GM19240 (cell line): ENCODE data around the gene CCDC195.

ENCODE experiments used
- DNase-seq: peaks from one replicate; pipeline ENCODE4 v3.0.0; 2011; ENCODE audit warnings: low spot score; ENCODE audit not compliant: insufficient read length

CCDC195 gene, protein sequence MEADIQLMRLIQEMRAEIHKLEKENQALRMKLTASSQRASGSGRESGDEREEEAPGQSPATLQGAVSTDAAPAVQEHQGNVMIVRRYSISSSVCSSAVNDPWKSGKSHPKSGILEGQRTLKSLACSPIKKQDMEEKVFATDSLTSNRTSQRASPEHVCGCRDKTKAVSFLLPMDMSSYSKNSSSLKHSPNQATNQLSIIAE

DNA sequence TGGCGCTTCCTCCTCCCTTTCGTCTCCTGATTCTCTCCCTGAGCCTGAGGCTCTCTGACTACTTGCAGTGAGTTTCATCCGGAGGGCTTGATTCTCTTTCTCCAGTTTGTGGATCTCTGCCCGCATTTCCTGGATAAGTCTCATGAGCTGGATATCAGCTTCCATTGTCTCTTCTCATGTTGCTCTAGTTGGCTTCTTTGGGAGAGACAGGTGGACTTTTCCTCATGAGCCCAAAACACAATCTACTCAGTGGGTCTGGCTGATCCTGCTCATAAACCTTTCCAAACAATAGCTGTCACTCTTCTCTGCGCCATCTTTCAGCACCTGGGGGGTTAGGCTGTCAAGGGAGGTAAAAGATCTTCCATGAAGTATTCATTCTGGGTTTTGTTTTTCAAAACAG, at the start of gene CCDC195:
CCDC195 (minus strand) TSS at position 165 of the 400 bp plus-strand sequence; CDS start at position 165, 0 bp downstream.
- no peak for DNase-seq

- no peak for DNase-seq
Measured at GRCh38 chr2:224764565-224765236, 48.5 kb upstream of the CCDC195 start.

DNA sequence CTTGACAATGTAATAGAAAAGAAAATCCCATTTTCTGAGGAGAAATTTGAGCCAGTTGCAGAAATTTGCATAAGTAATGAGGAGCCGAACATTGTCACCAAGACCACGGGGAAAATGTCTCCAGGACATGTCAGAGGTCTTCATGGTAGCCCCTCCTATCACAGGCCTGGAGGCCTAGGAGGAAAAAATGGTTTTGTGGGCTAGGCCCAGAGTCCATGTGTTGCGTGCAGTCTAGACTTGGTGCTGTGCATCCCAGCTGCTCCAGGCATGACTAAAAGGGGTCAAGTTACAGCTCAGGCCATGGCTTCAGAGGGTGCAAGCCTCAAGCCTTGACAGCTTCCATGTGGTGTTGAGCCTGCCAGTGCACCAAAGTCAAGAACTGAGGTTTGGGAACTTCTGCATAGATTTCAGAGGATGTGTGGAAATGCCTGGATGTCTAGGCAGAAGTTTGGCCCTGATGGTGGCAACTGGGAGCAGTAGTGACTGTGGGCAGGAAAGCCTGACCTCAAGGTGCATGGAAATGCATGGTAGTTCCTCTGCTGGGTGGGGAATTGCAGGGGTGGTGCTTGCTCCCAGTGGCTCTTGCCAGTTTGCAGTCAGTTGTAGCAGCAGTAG, 41.9 kb upstream of the CCDC195 start:
- DNase-seq = no peak

DNA sequence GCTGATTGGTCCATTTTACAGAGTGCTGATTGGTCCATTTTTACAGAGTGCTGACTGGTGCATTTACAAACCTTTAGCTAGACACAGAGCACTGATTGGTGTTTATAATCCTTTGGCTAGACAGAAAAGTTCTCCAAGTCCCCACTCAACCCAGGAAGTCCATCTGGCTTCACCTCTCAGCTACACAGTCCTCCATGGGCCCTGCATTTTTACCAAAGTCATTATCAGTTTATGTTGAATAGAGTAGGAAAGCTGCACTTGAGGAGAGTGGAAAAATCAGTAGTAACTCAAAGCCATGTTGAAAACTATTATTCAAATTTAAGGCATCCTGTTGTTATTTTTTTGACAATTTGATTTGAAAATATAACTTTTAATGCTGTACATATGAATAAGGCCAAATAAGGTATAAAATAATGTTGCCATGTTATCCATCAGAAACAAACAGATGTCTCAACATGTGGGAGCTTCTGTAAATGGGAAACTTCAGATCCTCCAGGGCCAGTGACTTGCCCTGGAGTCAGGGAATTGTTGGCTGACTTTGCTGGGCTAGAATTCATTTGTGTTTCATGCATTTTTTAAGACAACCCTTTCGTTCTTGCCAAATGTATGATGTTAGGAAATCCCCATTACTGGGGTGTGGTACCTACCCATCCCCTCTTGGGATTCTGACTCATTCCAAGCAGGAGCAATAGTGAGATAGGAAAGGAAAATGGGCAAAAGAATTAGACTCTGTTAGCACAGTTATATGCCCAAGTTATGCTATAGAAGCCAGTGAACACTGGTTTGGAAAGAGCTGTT, 37.8 kb upstream of the CCDC195 start:
- DNase-seq = no peak

- no peak for DNase-seq
Measured at GRCh38 chr2:224751996-224752698, 36.0 kb upstream of the CCDC195 start.

DNA sequence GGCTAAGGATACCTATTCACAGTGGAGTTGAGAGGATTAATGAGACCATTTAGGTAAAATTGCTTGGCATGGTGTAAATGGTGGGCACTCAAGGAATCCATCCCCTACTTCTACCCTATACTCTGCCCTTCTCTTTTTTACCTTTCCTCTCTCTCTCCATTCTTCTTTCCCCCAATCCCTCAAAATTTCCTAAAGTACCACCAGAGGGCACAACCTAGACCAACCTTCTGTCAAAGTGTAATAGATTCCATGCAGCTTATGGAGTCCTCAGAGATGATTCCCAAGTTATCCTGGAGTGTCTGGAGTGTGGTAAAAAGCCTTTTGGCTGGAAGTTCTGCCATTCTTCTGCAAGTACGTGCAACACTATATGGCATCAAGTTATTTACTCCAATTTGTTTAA, 33.0 kb upstream of the CCDC195 start:
- no peak for DNase-seq

DNA sequence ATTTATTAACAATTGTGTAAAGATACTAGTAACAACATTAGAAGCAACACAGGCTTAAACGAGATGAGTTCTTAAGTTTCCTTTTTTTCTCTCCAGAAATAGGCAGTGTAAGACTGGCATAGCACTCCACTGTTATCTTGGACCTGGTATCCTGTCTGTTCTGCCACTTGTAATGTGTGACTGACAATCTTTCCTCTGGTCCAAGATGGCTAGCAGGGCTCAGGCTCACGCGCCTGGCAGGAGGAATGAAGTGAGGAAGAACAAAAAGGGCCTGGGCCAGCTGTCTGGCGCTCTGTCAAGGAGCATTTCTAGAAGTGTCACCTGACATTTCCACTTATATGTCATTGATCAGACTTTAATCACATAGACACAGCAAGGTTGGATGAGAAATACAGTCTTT, 31.6 kb upstream of the CCDC195 start:
- DNase-seq = no peak

DNA sequence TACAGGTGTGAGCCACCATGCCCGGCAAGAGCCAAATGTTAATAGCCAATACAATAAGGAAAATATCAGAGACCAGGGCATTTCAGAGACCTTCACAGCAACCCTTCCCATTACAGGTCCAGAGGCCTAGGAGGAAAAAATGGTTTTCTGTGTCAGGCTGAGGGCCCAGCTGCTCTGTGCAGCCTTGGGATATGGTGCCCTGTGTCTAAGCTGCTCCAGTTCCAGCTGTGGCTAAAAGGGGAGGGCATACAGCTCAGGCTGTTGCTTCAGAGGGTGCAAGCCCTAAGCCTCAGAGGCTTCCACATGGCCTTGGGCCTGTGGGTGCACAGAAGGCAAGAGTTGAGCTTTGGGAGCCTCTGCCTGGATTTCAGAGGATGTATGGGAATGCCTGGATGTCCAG, 20.1 kb upstream of the CCDC195 start:
- DNase-seq = no peak

DNA sequence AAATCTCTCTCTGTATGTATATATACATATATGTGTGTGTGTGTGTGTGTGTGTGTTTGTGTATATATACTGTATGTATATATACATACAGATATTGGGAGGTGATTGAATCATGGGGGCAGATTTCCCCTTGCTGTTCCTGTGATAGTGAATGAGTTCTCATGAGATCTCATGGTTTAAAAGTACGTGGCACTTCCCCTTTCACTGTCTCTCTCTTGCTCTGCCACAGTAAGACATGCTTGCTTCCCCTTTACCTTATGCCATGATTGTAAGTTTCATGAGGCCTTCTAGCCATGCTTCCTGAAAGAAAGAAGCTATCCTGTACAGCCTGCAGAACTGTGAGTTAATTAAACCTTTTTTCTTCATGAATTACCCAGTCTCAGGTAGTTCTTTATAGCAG, 18.8 kb upstream of the CCDC195 start:
- DNase-seq = no peak

DNA sequence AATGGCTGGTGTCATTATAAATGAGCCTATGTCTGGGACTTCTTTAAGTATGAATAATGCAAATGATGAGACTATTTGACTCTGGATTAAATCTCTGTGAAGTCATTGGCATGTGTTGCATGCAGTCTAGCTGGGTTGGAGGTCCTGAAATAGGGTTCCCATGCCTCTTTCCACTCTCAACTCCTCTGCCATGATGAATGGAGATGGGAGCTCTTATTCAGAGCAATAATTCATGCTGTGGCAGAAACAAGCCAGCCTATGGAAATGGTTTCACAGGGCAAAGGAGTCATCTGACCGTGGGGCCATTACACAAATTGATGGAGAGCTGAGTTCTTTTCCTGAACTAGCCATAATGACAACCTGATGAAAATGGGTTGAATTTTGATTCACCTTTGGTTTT, 15.5 kb upstream of the CCDC195 start:
- no peak for DNase-seq

- DNase-seq = no peak
Measured at GRCh38 chr2:224729435-224729834, 13.3 kb upstream of the CCDC195 start.

GRCh38 chr2:224724331-224724730, 8.2 kb upstream of the CCDC195 start:
- no peak for DNase-seq

DNA sequence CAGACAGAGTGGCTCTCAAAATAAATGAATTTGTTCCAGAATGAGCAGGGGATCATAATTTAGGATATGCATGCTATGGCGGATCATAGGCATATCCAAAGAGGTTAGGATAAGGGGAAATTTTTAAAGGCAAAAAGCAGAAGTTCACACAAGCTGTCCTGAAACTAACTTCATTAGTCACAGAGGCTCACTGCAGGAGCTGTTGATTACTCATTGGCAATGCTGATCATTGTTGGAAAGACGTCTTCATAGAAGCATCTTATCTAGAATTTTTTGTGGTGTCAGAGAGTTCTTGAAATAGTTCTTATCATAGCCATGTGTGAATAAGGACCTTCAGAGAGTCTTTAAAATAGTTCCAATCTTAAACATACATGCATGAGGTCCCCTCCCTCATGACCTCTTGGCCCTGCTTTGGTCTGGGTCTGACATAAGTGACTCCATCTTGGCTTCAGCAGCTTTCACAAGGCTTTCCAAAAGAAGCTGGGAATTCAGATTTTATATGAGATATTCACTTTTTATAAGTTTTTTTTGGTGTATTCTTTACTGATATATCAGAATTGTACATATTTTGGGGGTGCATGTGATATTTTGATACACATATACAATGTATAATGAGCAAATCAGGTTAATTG, 7.5 kb upstream of the CCDC195 start:
- no peak for DNase-seq

- no peak for DNase-seq
Measured at GRCh38 chr2:224722770-224723169, 6.6 kb upstream of the CCDC195 start.

- DNase-seq = no peak
Measured at GRCh38 chr2:224722250-224722649, 6.1 kb upstream of the CCDC195 start.

DNA sequence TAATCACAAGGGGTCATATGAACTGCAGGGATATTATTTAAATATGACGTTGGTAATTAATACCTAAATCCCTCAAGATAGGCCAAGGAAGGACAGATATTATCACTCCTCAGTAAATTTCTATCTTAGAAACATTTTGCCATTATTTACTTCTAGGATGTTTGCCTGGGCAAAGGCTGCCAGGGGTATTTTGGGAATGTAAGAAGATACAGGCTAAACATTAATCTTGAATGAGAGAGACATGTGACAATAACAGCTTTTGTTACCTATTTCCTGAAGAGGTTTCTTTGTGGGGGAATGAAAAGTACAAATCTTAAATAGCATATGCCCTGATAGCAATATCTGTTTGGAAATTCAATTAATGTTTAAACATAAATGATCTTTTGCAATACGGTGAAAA, 756 bp upstream of the CCDC195 start:
- DNase-seq = no peak

DNA sequence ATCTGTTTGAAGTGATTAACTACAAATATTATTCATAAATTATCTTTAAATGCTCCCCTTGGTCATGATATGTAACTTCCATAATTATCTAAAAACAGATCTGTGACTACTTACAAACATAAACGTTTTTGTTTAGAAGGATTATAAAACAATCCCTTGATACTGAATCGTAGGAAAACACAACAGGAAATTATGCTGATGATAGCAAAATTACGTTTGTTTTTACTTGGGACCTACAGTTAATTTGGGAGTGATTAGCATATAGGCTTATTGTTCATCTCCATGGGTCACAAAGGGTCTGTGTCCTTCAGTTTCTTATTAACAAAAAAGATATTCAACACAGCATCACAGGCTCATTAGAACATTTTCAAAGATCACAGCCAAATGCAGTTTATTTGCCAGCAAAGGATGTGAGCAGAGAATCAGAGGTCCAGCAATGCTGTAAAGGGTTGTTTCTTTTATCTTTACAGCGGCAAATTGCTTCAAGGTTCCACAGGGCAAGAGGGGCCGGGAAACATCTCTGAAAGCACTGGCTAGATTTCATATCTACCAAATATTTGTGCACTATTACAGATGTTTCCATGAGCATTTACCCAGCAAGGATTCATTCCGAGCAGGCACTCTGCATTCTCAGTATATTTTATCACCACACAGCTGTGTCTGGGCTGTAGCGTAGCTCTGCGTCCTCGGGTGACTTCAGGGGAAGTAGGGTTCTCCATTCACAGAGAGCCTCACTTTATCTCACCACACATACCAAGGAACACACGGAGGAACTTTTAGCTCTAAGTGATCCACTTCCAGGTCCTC, 4.1 kb downstream of the CCDC195 start:
- no peak for DNase-seq

GRCh38 chr2:224711381-224711780, 4.8 kb downstream of the CCDC195 start:
- DNase-seq = no peak

DNA sequence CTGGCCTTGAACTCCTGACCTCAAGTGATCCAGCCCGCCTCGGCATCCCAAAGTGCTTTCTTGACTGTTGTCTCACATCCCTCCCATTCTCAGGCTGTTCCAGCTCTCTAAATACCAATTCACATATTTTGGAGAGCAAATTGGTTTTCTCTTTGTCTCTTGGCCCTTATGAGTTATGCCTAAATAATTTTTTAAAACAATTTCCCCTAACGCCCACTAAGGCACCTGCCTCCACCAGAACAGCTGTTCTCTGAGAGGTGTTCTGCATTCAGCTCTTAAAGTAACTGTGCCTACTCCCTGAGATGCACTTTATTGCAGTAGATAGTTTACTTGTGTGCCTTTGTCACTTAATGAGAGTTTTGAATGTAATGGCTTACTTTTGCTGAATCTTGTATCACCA, 6.9 kb downstream of the CCDC195 start:
- no peak for DNase-seq

DNA sequence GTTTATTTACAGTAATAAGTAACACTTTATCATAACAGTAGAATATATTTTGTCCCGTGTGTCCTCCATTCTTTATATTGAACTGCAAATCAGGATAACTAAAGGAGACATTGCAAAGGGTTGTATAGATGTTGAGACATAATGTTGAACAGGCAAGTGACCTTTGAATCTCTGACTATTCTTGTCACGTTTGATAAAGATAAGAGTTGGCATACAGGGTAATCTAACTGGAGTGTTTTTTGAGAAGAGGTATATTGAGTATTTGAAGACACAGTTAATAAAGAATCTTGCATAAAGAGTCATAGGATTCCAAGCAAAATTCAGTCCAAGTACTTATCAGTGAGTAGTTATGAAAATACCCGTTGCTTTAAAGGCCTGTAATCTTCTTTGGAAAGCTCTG, 21.7 kb downstream of the CCDC195 start:
- no peak for DNase-seq
